K562 (cell line): ENCODE measurements around the gene MAGEB4.

Experiments used
- BHLHE40 ChIP-seq: IDR thresholded peaks from 2 replicates; pipeline ENCODE4 v1.6.1; 2011; ENCODE audit warnings: low read length, improper control_type of control experiment
- CBX5 ChIP-seq: IDR thresholded peaks from 2 replicates; pipeline ENCODE4 v1.6.1; 2014; ENCODE audit warnings: low read depth, borderline replicate concordance
- CC2D1A ChIP-seq: fragments of 450-650 bp; IDR thresholded peaks from 2 replicates; pipeline ENCODE4 v1.6.1; 2017; ENCODE audit warnings: mild to moderate bottlenecking
- CTCF ChIP-seq, 3 experiments: IDR thresholded peaks in 2 of 3; conservative IDR thresholded peaks in 1 of 3; 2 replicates each; pipeline ENCODE4 v1.5.1; 2011 to 2012; ENCODE audit warnings: low read length in 3 of 3, mild to moderate bottlenecking in 3 of 3, control low read depth in 2 of 3, improper control_type of control experiment in 1 of 3, inconsistent platforms in 1 of 3, low read depth in 1 of 3, mixed read lengths in 1 of 3, moderate library complexity in 1 of 3; ENCODE audit not compliant: insufficient read depth in 2 of 3
- EHMT2 ChIP-seq: fragments of 450-650 bp; IDR thresholded peaks from 2 replicates; pipeline ENCODE4 v1.6.1; 2018; ENCODE audit warnings: antibody characterized with exemption
- FOXO4 ChIP-seq: fragments of 450-650 bp; formaldehyde crosslinking; IDR thresholded peaks from 2 replicates; pipeline ENCODE4 v1.4.0; 2020; ENCODE audit warnings: mild to moderate bottlenecking, moderate library complexity
- HDAC1 ChIP-seq, 2 experiments: fragments of 450-650 bp; IDR thresholded peaks; 2 replicates each; pipeline ENCODE4 v1.6.1; 2016 to 2017; ENCODE audit warnings: inconsistent platforms in 1 of 2, mild to moderate bottlenecking in 1 of 2, moderate library complexity in 1 of 2
- LEF1 ChIP-seq: fragments of 450-650 bp; IDR thresholded peaks from 2 replicates; pipeline ENCODE4 v1.6.1; 2016; ENCODE audit warnings: mild to moderate bottlenecking
- MAFF ChIP-seq: IDR thresholded peaks from 2 replicates; pipeline ENCODE4 v1.6.1; 2012; ENCODE audit warnings: low read length, improper control_type of control experiment
- POLR2A ChIP-seq: fragments of 450-650 bp; conservative IDR thresholded peaks from 2 replicates; pipeline ENCODE4 v1.6.1; 2016
- SIX5 ChIP-seq, 2 experiments: IDR thresholded peaks; 2 replicates each; pipeline ENCODE4 v1.6.1; 2011; ENCODE audit warnings: low read length in 2 of 2, borderline replicate concordance in 1 of 2, low read depth in 1 of 2, mild to moderate bottlenecking in 1 of 2, moderate library complexity in 1 of 2; ENCODE audit not compliant: insufficient read depth in 1 of 2
- ZNF263 ChIP-seq: sonication (generic); formaldehyde crosslinking; IDR thresholded peaks from 2 replicates; pipeline ENCODE4 v1.8.0; 2022; ENCODE audit warnings: mild to moderate bottlenecking, missing genetic modification reagents, borderline replicate concordance
- ZNF324 ChIP-seq: fragments of 250-450 bp; sonication (Bioruptor Pico); IDR thresholded peaks from 2 replicates; pipeline ENCODE4 v1.4.0; 2020; ENCODE audit warnings: mild to moderate bottlenecking
- TF ChIP-seq, protein P1 (sequence below): sonication (generic); formaldehyde crosslinking; IDR thresholded peaks from 2 replicates; pipeline ENCODE4 v1.5.0; 2020; ENCODE audit warnings: missing genetic modification reagents

DNA sequence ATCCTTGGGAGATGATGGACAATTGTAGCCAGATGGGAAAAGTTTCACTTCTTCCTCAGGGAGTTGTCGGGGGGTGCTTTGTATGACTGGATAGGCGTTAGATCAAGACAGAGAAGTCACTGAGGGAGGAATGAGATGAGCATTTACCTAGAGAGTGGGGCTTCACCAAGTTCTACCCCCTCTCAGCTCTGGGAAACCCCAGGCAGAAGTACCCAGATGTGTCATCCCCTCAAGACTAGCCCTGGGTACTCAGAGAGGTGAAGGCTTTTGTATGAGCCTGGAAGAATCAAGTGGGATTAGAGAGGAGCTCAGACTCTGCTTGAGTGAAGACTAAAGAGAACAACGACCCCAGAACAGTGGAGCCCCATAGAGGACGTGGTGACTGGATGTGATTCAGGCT lies 7.1 kb downstream of the MAGEB4 start:
- TF ChIP-seq FOXO4 (CRISPR knock-in tag) (no peak), CC2D1A (no peak), CBX5 (no peak), LEF1 (no peak), CTCF (IDR thresholded peaks at IDR 0.05 in 2 of 3, conservative IDR thresholded peaks at IDR 0.05 in 1 of 3; ENCODE audit: insufficient read depth in 2 of 3, low read depth in 1 of 3, low read length in 3 of 3) (no peak), HDAC1 (IDR thresholded peaks at IDR 0.05) (no peak), ZNF263 (CRISPR knock-in tag) (no peak), EHMT2 (no peak), POLR2A (no peak), ZNF324 (CRISPR knock-in tag) (no peak), BHLHE40 (no peak), SIX5 (IDR thresholded peaks at IDR 0.05; ENCODE audit: borderline replicate concordance in 1 of 2, insufficient read depth in 1 of 2, low read depth in 1 of 2, low read length in 2 of 2) (no peak), MAFF (no peak)
- TF ChIP-seq, protein P1, sequence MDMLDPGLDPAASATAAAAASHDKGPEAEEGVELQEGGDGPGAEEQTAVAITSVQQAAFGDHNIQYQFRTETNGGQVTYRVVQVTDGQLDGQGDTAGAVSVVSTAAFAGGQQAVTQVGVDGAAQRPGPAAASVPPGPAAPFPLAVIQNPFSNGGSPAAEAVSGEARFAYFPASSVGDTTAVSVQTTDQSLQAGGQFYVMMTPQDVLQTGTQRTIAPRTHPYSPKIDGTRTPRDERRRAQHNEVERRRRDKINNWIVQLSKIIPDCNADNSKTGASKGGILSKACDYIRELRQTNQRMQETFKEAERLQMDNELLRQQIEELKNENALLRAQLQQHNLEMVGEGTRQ (CRISPR knock-in tag), result no peak
